Measurements from ENCODE around the gene NKD1. TPM values are rescaled to one million over a fixed set of nuclear protein-coding genes. Genes with fewer than 3 reads are reported as not detected.
A peak's percentile ranks its signal among the peaks of the same experiment; 100 is the strongest.

The NKD1 gene
- total RNA-seq, 1 donor from 2014 or later, result 1.9 TPM

DNA sequence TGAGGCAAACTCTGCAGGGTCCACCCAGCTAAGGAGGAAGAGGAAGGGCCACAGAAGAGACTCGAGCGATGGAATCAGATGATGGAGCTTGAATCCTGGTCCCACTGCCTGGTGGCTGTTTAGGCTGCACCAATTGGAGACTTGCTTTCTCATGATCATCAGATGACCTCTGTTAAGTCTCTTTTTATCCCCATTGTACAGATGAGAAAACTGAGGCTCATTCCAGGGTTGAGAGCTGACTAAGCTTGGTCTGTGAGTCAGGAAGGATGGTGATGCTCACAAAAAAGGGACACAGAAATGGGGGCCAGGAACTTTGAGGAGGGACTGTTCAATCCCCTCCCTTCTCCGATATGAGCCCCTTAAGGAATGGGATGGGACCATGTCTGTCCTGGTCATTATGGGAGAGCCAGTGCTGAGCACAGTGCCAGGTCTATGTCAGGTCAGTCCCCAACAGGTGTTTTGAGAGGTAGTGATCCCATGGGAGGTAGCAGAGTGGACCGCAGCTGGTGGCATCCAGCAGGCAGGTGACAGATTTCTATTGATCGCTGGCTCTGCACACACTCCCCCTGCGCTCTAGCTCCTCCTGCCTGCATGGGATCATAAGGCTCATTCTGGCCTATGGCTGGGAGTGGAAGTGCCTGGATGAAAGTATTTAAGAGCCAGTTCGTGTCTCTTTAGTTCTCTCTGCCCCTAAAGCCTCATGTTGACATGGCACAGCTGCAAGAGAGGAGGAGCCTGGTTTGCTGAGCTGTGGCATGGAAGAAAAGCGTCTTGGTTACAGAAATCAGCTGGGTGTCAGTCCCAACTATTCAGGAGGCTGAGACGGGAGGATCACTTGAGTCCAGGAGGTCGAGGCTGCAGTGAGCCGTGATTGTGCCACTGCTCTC lies 105.7 kb downstream of the NKD1 start:
- no peak for ATAC-seq

DNA sequence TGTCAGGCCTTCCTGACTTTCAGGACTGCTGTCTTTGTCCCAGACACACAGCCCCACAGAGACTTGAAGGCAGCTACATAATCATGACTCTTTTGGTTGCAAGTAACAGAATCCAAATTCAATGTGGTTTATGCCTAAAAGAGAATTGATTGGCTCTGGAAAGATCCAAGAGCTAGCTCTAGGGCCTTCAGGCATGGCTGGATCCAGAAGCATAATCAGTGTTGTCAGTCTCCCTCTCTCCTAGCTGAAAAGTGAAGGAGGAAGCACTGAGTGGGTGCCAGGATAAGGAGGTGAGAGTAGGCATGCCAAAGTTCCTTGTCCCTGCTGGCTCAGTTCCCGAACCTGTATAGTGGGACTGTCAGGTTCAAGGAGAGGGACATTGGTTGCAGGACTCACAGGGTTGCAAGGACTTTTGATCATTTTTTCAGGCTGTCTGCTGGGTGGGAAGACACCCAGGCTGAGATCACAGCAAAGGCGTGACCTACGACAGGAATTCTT lies 107.4 kb downstream of the NKD1 start:
- ATAC-seq, result no peak

DNA sequence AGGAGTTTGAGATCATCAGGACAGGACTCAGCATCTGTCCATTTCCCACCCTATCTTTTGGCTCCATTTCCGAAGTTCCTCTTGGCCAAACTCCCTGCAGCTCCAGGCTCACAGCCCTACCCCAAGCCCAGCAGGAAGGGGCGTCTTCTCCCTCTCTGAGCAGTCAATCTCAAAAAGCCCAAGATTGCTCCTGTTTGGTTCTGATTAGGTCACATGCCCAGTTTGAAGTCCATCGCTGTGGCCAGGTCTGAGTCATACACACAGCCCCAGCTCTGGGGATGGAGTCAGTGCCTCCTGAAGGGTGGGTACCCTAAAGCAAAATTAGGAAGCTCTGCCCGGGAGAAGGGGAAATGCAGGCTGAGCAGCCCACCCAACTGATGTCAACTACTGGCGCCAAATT lies 109.0 kb downstream of the NKD1 start:
- no peak for ATAC-seq

DNA sequence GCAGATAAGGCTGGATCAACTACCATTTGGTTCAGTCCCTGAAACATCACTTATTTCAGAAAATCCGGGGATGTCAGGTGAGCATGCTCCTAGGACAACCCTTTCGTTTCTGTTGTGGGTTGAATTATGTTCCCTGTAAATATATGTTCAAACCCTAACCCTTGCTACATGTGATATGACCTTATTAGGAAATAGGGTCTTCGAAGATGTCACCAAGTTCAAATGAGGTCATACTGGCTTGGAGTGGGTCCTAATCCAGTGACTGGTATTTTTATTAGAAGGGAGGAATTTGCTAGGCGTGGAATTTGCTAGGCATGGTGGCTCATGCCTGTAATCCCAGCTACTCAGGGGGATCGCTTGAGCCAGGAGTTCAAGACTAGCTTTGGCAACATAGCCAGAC lies 111.6 kb downstream of the NKD1 start:
- ATAC-seq, result no peak

DNA sequence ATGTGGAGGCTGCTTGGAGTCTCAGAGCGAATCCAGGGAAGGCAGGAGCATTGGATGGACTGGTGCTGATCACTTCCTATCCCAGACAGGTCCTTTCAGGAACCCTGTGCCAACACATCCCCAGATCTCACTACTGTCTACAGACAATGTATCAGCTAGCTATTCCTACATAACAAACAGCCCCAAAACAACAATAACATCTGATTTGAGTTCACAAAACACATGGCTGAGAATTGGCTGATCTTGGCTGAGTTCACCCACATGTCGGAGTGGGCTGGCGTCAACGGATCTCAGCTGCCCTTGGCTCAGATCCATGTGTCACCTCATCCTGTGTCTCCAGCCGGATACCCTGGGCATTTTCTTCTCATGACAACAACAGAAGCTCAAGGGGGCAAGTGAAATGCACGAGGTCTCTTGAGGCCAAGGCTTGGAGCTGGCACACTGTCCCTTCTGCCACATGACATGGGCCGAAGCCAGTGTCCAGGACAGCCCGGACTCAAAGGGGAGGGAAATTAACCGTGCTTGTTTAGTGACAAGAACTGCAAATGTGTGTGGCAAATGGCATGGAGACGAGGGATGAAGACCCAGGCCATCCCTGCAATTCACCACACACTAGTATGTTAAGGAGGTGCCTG lies 114.2 kb downstream of the NKD1 start:
- ATAC-seq, result no peak

DNA sequence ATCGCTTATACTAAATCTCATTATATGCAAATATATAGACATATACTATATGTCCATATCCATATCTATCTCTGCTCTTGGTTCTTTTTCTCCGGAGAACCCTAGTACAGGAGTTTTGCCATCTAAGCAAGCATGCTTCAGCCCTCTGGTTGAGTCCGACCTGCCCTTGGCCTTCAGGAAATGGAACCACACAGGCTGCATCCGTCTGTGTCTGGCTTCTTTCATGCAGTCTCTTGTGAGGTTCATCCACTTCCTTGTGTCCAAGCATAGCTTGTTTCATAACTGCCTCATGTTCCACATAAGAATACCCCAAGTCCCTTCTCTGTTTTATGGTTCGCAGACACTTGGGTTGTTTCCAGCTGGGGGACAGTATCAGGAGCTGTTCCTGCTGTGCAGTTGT lies 116.1 kb downstream of the NKD1 start:
- no peak for ATAC-seq

DNA sequence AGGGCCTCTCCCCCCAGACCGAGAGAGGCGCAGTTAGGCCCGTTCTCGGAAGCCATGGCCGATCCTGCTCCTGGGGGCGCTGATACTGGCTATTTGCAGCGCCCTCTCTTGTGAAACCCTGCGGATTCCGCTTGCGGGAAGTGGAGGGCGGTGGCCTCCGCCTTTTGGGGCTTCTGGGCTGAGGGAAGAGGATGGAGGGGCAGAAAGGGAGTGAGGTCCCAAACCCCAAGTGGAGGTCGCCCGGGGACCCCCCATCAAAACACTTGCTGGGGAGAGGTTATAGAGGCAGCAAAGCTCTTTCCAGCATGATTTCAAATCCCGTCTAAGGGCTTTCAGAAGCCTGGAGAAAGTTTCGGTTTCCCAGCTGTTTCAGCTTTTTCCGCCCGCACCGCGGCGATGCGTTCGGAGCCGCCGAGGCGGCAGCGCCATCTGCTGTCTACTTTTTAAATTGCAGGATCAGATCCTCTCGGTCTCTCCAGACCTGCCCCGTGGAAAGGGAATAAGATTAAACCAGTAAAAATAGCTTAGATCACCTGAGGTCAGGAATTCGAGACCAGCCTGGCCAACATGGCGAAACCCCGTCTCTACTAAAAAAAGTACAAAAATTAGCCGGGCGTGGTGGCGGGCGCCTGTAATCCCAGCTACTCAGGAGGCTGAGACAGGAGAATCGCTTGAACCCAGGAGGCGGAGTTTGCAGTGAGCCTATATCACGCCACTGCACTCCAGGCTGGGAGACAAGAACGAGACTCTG lies 117.1 kb downstream of the NKD1 start:
- peak; percentile 56 for ATAC-seq

DNA sequence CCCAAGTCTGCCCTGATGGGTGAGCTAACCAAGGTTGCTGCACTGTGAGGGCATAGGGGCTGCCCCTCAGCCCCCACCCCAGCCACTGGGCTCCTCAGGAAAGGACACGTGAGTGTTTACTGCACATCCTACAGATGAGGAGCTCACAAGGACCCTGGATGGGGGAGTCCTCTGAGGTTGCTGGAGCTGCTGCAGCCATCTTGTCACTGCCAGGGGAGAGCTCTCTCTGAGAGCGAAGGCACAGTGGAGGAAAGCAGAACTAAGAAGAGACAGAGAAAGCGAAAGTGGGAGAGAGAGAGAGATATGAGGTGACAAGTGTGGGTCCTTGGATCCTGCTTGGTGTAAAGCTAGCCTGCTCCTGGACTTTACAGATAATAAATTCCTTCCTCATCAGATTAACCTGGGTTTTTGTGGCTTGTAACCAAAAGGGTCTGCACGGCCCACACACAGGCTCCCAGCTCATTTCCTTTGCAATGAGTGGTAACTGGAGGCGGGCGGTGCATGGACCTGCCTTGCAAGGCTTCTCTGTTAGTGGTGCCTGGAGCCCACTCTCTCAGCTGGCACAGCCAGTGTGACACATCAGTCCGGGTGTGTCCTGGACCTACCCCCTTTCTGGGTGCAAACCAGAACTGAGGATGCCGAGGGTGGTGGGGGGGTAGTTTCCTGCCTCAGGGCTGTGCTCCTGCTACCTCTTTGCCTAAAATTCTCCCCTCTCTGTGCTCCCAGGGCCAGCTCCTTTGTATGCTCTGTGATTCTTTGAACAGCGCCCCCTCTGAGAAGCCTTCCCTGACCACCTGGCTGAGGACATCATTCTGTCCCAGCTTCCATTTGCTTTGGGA lies 118.7 kb downstream of the NKD1 start:
- peak; percentile 16 for ATAC-seq

DNA sequence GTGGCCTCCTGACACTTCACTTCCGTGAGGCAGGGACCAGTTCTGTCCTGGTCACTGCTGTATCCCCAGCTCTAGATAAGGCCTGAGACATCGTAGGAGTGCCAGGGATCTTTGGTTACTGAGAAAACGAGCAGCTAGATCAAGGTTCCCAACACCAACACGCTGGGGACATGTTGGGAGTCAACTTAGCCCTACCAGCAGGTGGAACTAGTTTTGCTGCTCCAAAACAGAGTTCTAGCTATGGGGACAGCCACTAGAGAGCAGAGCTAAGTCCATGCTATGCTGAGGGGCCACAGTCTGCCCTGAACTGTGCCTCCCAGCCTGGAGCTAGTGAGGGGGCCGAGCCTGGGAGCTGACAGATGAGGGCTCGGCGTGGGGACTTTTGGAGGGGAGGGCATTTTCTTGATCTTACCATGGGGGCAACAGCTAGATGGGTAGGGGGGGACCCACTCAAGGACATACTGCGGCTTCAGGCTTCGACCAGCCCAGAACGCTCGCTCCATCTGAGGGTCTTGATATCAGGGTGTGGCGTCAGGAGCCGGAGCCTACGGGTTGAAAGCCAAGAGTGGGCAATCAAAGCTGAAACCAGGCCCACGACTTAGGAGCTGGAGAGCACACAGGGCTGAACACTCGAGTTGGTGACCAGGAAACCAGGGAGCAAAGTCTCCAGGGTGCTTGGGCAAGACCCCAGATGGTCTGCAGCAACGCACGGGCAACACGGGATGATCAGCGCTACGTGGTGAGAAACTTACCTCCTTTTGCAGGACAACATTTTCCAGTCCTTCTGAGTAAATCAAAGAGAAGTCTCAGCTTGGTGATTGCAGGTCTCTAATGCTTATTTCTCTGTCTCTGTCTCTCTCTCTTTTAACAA lies 119.5 kb downstream of the NKD1 start:
- peak; percentile 49 for ATAC-seq

DNA sequence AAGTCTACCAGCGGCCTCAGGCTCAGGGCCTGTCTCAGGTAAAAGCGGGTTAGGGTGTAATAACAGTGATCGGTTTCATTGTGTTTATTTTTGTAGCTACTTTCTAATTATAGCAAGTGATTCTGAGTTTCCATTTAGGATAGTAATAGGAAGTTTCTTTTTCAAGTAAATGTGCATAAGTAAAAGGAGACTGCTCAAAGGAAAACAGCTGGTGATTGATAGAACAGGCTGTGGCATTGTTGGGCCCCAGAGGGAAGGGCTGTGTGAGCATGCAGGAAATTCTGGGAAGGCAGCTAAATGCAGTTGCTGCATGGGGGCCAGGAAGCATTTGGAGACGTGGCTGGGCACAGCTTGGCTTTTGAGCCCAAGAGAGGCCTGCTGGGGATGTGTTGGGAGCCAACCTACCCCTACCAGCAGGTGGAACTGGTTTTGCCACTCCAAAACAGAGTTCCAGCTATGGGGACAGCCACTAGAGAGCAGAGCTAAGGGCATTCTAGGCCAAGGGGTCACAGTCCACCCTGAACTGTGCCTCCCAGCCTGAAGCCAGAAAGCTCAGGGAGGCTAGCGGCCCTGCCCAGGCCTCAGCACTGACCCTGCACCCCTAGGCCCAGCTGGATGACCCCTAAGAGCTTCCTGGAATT lies 120.3 kb downstream of the NKD1 start:
- peak; percentile 60 for ATAC-seq

DNA sequence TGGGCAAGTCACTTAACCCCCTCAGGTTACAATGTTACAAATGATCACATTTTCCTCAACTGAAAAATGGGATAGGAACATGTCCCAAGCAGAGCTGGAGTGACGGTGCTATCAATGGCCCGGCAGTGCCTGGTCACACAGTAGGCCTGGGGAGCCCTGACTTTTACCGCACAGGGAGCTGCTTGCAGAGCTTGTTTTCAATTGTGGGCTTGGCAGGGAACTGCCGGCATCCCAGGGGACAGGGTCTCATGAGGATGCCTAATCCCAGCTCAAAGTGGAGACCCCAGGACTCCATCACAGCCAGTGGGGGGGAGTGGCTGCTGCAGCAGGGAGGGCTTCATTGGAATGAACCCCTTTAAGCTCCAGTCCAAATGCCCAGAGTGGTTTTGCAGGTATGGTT lies 121.5 kb downstream of the NKD1 start:
- ATAC-seq, result no peak

DNA sequence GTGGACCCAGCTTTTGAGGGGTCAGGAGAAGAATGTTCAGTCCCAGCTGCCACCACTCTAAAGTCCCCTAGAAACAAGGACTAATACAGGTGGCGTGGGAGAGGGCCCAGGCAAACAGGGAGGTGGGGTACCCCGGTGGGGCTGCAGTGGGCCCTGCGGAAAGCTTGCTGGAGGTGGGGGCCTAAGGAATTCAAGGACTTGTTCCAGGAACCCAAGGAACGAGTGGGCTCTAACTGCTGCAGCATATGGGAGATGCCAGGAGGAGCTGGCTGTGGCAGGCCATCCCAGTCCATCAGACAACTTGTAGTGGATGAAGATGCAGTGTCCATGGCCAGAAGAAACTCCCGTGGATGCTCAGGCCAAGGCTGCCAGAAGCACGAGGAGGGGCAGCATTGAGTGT lies 122.3 kb downstream of the NKD1 start:
- ATAC-seq, result no peak

DNA sequence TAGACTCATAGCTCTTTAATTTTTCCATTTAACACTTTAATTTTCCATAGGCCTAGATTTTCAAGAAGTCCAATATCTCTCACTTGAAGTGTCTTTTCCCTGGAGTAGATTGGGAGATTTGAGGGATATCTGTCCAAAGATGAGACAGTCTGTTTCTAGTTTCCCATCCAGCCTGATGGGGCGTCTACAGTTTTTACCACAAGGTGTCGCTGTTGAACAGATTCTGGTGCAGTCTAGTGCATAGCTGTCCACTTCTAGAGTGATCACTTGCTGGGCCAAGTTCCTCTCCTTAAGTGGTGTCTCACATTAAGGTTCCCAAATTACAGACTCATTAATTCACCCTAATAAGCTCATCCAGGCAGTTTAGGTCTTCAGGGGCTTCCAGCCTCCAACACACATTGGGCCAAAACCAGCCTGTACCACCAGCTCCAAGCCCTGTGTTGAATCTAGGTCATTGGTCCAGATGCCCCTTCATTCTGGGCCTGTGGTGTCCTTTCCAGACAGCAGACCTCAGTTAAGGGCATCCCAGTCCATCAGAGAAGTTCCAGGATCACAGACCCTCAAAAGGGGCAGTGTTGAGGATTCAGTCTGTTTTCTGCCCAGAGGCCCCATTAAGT lies 123.6 kb downstream of the NKD1 start:
- ATAC-seq, result no peak

DNA sequence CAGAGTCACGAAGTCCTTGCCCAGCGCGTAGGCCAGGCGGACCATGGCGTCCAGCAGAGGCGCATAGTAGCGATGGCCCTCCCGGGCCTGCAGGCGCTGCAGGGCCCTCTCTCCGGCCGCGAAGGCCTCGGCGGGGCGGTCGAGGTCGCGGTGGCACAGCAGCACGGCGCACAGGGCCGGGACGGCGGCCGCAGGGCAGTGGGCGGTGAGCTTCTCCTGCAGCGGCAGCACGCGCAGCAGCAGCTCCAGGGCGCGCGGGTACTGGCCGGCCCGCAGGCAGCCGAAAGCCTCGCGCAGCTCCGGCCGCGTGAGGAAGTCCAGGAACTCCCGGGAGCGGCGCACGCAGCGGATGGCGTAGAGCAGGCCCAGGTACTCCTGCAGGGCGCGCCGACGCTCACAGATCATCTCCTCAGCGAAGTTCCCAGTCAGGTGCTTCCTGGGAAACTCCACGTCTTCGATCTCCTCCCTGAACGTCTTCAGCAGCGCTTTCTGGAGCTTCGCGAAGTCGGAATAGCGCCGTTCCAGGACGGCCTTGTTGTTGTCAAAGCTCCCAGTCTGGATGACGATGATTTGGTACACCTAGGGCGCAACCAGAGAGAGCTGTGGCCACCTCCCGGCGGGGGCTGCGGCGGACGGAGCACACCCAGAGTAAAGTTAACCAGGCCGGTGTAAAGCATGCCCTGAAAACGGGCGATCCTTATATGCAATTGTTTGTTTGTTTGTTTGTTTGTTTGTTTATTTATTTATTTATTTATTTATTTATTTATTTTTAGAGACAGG lies 125.5 kb downstream of the NKD1 start:
- ATAC-seq, result no peak

DNA sequence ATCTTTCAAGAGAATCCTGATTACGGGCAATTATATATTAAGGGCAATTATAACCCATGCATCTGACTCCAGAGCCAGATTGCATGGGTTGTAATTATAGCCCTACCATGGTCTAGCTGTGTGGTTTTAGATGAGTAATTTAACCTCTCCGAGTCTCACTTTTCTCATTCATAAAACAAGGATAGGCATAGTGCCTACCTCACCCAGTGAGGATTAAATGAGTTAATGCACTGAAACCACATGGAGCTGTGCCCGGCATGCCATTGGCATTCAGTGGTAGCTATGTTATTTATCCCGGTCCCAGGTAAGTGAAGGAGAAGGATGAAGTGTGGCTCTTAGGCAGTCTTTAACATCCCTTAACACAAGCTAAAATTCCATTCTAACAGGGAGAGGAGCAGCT lies 126.6 kb downstream of the NKD1 start:
- peak; percentile 82 for ATAC-seq

DNA sequence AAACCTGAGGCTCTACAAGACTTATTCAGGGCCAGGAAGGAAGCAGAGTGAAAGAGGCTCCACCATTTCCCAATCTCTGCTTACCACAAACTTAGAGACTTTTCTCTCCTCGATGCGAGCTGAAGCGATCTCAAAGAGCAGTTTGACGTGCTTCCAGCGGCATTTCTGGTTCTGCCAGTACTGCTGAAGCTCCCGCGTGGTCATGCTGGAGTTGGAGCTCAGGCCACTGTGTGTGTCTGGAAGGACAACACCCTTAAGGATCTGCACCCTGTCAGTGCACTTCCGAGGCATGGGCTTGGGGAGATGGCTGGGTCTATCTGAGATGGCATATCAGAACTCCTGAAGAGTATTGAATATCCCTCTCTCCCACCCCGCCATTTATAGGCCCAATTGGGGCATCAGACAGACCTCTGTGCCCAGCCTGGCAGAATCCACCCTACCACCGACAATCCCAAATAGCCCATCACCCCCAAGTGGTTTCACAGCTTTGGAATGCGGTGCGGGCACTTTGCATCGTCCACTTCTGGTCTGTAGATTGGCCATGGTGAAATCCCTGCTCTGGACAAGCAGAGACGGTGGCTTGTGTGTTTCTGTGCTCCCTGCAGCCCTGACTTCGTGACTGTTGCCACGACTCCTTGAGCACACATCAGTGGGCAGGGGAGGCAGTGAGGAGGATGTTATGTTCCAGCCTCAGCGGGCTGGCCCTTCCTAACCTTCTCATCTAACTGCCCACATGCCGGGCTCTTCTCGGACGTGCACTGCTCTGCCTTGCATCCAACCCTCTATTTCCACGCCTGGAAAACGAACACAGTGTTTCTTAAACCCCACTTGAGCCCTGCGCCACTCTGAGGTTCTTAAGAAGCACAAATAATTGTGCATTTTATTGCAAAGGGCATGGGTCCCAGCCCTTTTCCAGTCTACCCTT lies 127.8 kb downstream of the NKD1 start:
- ATAC-seq, result peak; percentile 77

DNA sequence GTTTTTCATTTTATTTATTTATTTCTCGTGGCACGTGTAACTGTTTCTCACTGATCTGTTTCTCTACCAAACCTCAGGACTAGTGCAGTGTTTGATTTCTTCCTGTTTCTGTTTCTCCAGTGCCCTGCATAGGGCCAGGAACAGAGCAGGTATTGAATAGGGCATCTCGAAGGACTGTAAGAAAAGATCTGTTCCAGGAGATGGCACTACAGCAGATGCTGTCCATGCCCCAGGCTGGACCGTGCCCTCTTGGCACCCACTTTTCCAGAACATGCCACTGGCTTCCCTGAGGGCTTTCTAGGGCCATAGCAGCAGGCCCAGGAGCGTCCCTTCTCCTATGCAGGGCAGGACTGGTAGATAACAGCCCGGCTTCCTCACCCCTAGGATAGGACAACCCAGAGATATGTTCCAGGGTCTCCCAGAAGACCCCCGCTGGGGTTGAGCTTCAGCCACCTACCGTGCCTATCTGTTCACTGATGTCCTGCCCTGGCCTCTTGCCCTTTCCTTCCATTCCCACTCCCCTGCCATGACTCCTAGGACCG lies 128.6 kb downstream of the NKD1 start:
- no peak for ATAC-seq

DNA sequence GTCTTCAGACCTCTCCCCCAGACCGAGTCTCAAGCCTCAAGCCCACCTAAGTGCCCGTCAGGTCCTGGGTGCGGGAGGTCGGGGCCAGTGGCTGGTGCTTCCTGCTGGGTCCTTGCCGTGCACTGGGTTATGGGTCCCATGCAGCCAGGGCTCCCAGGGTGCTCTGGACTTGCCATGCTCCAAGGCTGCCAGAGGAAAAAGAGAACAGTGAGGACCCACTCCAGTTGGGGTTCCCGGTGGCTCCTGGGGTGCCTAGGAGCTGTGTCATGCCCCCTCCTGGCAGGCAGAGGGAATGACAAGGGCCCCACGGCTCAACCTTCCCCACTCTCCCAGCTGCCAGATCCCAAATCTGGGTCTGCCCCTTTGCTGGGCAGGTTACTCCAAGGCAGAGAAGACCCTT lies 129.2 kb downstream of the NKD1 start:
- ATAC-seq, result no peak
